Suprapubic skin (tissue), 4 donors: Measurements from ENCODE around the gene OCIAD2. TPM values are rescaled to one million over a fixed set of nuclear protein-coding genes. Genes with fewer than 3 reads are reported as not detected.
A peak's percentile ranks its signal among the peaks of the same experiment; 100 is the strongest.

Experiments
- DNase-seq, 2 donors: peaks; one replicate each; pipeline ENCODE4 v3.0.0-alpha.2; 2019; ENCODE audit warnings: low spot score in 2 of 2
- H3K27ac ChIP-seq: fragments of 200-600 bp; sonication (generic); one replicate; pipeline ENCODE4 v1.5.1; 2019
- H3K27me3 ChIP-seq: fragments of 200-600 bp; sonication (generic); one replicate; pipeline ENCODE4 v1.5.1; 2019
- H3K36me3 ChIP-seq: fragments of 200-600 bp; sonication (generic); one replicate; pipeline ENCODE4 v1.5.1; 2019
- H3K4me1 ChIP-seq: fragments of 200-600 bp; sonication (generic); one replicate; pipeline ENCODE4 v1.5.1; 2019
- H3K4me3 ChIP-seq: fragments of 200-600 bp; sonication (generic); one replicate; pipeline ENCODE4 v1.5.1; 2019; ENCODE audit warnings: mild to moderate bottlenecking
- H3K9me3 ChIP-seq: fragments of 200-600 bp; sonication (generic); one replicate; pipeline ENCODE4 v1.5.1; 2019
- EP300 ChIP-seq: sonication (generic); formaldehyde crosslinking; IDR thresholded peaks from one replicate; pipeline ENCODE4 v1.6.1; 2017; ENCODE audit warnings: antibody characterized with exemption
- POLR2A ChIP-seq, 2 donors: fragments of 450-650 bp; IDR thresholded peaks; one replicate each; pipeline ENCODE4 v1.6.1; 2017; ENCODE audit warnings: antibody characterized with exemption in 2 of 2, mild to moderate bottlenecking in 2 of 2, moderate library complexity in 2 of 2
- POLR2AphosphoS5 ChIP-seq, 3 donors: sonication (generic); formaldehyde crosslinking; IDR thresholded peaks; one replicate each; pipeline ENCODE4 v1.6.1; 2017; ENCODE audit warnings: antibody characterized with exemption in 3 of 3
- WGBS: methylation state at CpG from one replicate; pipeline ENCODE4 v1.1.5; 2018; 5-methylcytosine and 5-hydroxymethylcytosine counted together
- total RNA-seq, 4 donors: library from RNA; depleted of rRNA; stranded (reverse); fragments of >200 nt; gene quantifications; one replicate each; pipeline ENCODE4 v1.1.0, GENCODE V29; 2016
- TF ChIP-seq, protein P1 (sequence below), 2 donors: fragments of 200-600 bp in 1 of 2; fragments of 450-650 bp in 1 of 2; sonication (generic) in 1 of 2; IDR thresholded peaks; one replicate each; pipeline ENCODE4 v1.5.1; 2016 to 2019; ENCODE audit warnings: antibody characterized with exemption in 2 of 2, mild to moderate bottlenecking in 1 of 2, moderate library complexity in 1 of 2

OCIAD2 gene
- 100 to 1,000 TPM in 1 of 4 donors, 10 to 100 TPM in 3; 15.8 to 167 (median 36.1) TPM for total RNA-seq

DNA sequence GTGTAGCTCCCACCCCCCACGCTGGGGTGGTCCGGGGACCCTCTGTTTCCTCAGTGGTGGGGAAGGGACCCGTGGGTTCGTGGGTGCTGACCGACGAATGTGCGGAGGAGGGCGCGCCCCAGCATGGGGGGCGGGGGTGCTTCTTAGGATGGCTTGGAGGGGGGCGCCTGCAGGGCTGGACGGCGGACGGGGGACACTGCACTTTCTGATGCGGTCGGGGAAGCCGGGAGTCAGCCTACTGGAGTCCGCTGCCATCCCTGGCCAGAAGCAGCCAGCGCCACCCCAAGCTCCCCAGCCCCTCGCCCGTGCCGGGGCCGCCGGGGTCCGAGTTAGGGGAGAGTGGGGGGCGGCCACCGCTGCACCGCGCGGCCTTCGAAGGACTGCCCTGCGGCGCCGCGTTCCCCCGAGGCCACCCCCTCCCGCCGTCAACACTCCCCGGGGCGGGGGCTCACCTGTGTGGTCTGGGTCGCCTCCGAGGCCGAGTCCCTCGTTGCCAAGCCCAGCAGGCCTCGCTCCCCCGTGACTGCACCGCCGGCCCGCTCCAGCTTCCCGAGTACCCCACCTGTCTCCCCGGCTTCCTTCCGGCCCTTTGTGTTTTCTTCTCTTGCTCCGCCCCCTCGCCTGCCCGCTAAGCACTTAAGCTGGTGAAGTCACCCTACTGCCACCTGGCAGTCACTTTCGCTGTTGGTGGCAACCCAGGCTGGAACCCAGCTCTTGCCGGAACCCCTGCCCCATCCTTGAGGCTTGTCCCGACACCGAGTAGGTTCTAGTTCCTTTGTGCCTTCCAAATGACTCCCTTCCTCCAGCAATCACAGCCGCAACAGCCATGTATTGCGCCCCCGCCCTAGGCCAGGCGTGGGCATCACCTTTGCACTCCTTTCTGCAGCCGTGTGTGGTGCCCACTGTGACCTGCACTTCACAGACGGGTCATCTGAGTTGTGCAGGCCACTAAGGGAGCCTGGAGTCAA lies at the start of gene OCIAD2:
Gene OCIAD2 (minus strand): TSS at position 569 of the 968 bp plus-strand sequence. CDS start 2,225 bp downstream, outside the sequence.
- peaks cover 8% of the 10 kb centered on the region for H3K27me3 ChIP-seq
- no peaks in the 10 kb centered on the region for H3K9me3 ChIP-seq
- DNase-seq, result peak in 1 of 2 donors; percentile 68
- peaks cover 14% of the 10 kb centered on the region for H3K4me1 ChIP-seq
- peaks cover 8% of the 10 kb centered on the region for H3K36me3 ChIP-seq
- 19% methylated on average over 21 of the region's 65 CpGs for WGBS
- H3K4me3 ChIP-seq, result peak within 1 kb of the TSS; percentile 81
- TF ChIP-seq POLR2AphosphoS5 (IDR thresholded peaks at IDR 0.05) (no peak), POLR2A (IDR thresholded peaks at IDR 0.05) (no peak), EP300 (no peak)
- TF ChIP-seq, protein P1, sequence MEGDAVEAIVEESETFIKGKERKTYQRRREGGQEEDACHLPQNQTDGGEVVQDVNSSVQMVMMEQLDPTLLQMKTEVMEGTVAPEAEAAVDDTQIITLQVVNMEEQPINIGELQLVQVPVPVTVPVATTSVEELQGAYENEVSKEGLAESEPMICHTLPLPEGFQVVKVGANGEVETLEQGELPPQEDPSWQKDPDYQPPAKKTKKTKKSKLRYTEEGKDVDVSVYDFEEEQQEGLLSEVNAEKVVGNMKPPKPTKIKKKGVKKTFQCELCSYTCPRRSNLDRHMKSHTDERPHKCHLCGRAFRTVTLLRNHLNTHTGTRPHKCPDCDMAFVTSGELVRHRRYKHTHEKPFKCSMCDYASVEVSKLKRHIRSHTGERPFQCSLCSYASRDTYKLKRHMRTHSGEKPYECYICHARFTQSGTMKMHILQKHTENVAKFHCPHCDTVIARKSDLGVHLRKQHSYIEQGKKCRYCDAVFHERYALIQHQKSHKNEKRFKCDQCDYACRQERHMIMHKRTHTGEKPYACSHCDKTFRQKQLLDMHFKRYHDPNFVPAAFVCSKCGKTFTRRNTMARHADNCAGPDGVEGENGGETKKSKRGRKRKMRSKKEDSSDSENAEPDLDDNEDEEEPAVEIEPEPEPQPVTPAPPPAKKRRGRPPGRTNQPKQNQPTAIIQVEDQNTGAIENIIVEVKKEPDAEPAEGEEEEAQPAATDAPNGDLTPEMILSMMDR (IDR thresholded peaks at IDR 0.05), result no peak
- H3K27ac ChIP-seq, result peak within 1 kb of the TSS; percentile 45

- Histone ChIP-seq H3K27ac (no peak overlapping the region), H3K4me3 (no peak overlapping the region), H3K9me3 (no peaks in the 10 kb centered on the region), H3K27me3 (no peaks in the 10 kb centered on the region), H3K36me3 (no peaks in the 10 kb centered on the region), H3K4me1 (peaks cover 3% of the 10 kb centered on the region)
- no peak for DNase-seq
- no peak for TF ChIP-seq POLR2A (IDR thresholded peaks at IDR 0.05)
- WGBS, result 82% methylated on average over 2 of the region's 2 CpGs
Measured at GRCh38 chr4:48954314-48954713, 47.7 kb upstream of the OCIAD2 start.

GRCh38 chr4:48949518-48950219 lies 43.1 kb upstream of the OCIAD2 start:
- Histone ChIP-seq H3K36me3 (no peaks in the 10 kb centered on the region), H3K9me3 (no peaks in the 10 kb centered on the region), H3K27ac (peak overlapping the region; percentile 70), H3K4me3 (no peak overlapping the region), H3K27me3 (no peaks in the 10 kb centered on the region), H3K4me1 (peaks cover 7% of the 10 kb centered on the region)
- no peak for DNase-seq
- 25% methylated on average over 4 of the region's 4 CpGs for WGBS
- TF ChIP-seq EP300 (no peak), POLR2AphosphoS5 (IDR thresholded peaks at IDR 0.05) (no peak), POLR2A (IDR thresholded peaks at IDR 0.05) (no peak)
- TF ChIP-seq, protein P1 (IDR thresholded peaks at IDR 0.05), result no peak

DNA sequence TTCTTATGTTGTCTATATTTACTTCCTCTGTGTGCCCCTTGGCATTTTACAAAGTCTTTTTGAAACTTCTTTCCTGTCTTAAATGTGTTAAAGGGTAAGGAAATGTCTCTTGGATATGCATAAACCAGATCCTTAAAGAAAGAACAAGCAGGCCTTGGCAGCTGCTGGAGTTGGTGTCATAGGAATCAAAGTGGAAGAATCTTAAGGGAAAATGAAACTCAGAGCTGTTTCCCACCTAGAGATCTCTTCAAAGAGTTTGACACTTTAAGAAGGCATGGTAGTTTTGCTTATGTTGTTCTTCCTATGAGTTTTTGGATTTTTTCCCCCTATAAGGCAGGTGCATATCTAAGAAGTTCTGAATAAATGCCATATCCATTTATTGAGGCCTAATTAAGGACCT lies 42.5 kb upstream of the OCIAD2 start:
- TF ChIP-seq, protein P1 (IDR thresholded peaks at IDR 0.05), result no peak
- no peak for TF ChIP-seq POLR2AphosphoS5 (IDR thresholded peaks at IDR 0.05)
- TF ChIP-seq POLR2A (IDR thresholded peaks at IDR 0.05), result no peak
- TF ChIP-seq EP300, result no peak
- H3K27me3 ChIP-seq, result no peaks in the 10 kb centered on the region
- no peak overlapping the region for H3K4me3 ChIP-seq
- H3K27ac ChIP-seq, result peak overlapping the region; percentile 70
- no peaks in the 10 kb centered on the region for H3K9me3 ChIP-seq
- no peaks in the 10 kb centered on the region for H3K36me3 ChIP-seq
- H3K4me1 ChIP-seq, result peaks cover 7% of the 10 kb centered on the region
- no peak for DNase-seq

DNA sequence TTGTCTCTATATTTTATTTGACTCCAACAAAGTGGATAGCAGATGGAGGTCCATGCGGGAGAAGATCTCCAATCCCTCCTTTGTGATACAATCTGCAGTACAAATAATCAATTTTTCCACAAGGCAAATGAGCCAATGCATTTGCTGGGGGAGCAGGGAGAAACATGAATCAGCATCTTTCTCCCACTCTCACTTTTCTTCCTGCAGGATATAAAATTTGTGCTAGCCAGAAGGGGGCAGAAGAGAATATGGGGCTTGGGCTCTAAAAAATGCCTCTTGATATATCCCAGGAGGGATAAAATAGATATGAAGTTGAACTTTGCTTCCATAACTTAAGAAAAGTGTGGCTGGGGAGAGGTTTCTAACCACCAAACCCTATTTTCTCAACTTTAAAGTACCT lies 41.2 kb upstream of the OCIAD2 start:
- no peak for TF ChIP-seq POLR2AphosphoS5 (IDR thresholded peaks at IDR 0.05)
- TF ChIP-seq POLR2A (IDR thresholded peaks at IDR 0.05), result no peak
- TF ChIP-seq EP300, result no peak
- TF ChIP-seq, protein P1 (IDR thresholded peaks at IDR 0.05), result no peak
- Histone ChIP-seq H3K9me3 (no peaks in the 10 kb centered on the region), H3K4me1 (peaks cover 7% of the 10 kb centered on the region), H3K36me3 (no peaks in the 10 kb centered on the region), H3K27me3 (no peaks in the 10 kb centered on the region), H3K27ac (no peak overlapping the region), H3K4me3 (no peak overlapping the region)
- WGBS, result 98% methylated on average over 1 of the region's 1 CpG
- no peak for DNase-seq
